HepG2 (cell line): ENCODE results near the gene ADGRD1. TPM values are rescaled to one million over a fixed set of nuclear protein-coding genes. Genes with fewer than 3 reads are reported as not detected.

Source experiments
- ATAC-seq: fragments of 200-7000 bp; cut with Tn5 transposase; 3 replicates; pipeline ENCODE4 v1.9.1; 2020; ENCODE audit warnings: mild to moderate bottlenecking, moderate library complexity
- BruUV-seq: library from RNA; stranded (reverse); fragments of 400-500 nt; replicated peaks from 2 replicates; lab custom pipeline; 2021; lab: Mats Ljungman, UMichigan
- CTCF ChIA-PET: fragments of 300-600 bp; formaldehyde crosslinking; extraction: SDS; loops from one replicate; lab custom pipeline; 2021; ENCODE audit warnings: low total read pairs, inconsistent platforms, low intra/inter-chr PET ratio; lab: Yijun Ruan, JAX
- POLR2A ChIA-PET: fragments of 350-600 bp; sonication (Branson Sonifier 250); formaldehyde crosslinking; loops from one replicate; lab custom pipeline; 2020; ENCODE audit warnings: antibody characterized with exemption, inconsistent platforms; lab: Yijun Ruan, JAX
- DNase-seq: peaks from one replicate; pipeline ENCODE4 v3.0.0-alpha.2; 2015; ENCODE audit warnings: low spot score
- FAIRE-seq: peaks from 3 replicates; lab custom pipeline; 2011; peaks lifted over from hg19 to GRCh38; lab: Jason Lieb, UNC
- H2AFZ ChIP-seq: one replicate; pipeline ENCODE4 v1.6.1; 2011; ENCODE audit warnings: low read length, inconsistent platforms
- H3K27ac ChIP-seq: fragments of 300-600 bp; 3 replicates; pipeline ENCODE4 v1.8.0; 2011; ENCODE audit warnings: mixed run types, mild to moderate bottlenecking, mixed read lengths, low read length, inconsistent platforms; ENCODE audit not compliant: insufficient read depth; ENCODE audit errors: extremely low read length
- H3K27me3 ChIP-seq, 2 experiments: fragments of 200-600 bp in 1 of 2; 2 replicates in 1 of 2; 3 replicates in 1 of 2; pipeline versions ENCODE4 v1.6.0 to v1.8.0; 2011; ENCODE audit warnings: low read length in 2 of 2, mild to moderate bottlenecking in 2 of 2, moderate library complexity in 2 of 2, inconsistent platforms in 1 of 2; ENCODE audit not compliant: insufficient read depth in 2 of 2, control insufficient read depth in 1 of 2
- H3K36me3 ChIP-seq, 2 experiments: fragments of 200-600 bp in 1 of 2; replicated peaks in 1 of 2; 2 replicates in 1 of 2; 3 replicates in 1 of 2; pipeline versions ENCODE4 v1.5.1 to v1.8.0; 2011; ENCODE audit warnings: low read length in 2 of 2, inconsistent platforms in 1 of 2; ENCODE audit not compliant: insufficient read depth in 2 of 2, control insufficient read depth in 1 of 2
- H3K4me1 ChIP-seq: 2 replicates; pipeline ENCODE4 v1.5.1; 2012; ENCODE audit warnings: low read length, inconsistent platforms; ENCODE audit not compliant: insufficient read depth
- H3K4me2 ChIP-seq: 2 replicates; pipeline ENCODE4 v1.6.0; 2011; ENCODE audit warnings: low read depth, low read length, inconsistent platforms
- H3K4me3 ChIP-seq, 3 experiments: fragments of 200-600 bp in 1 of 3; sonication (generic), shearing (Covaris generic) in 1 of 3; replicated peaks in 1 of 3; 2 replicates each; pipeline ENCODE4 v1.5.1; 2011 to 2016; ENCODE audit warnings: low read length in 3 of 3, inconsistent platforms in 2 of 3, low read depth in 2 of 3, mild to moderate bottlenecking in 2 of 3, control low read depth in 1 of 3, mixed read lengths in 1 of 3; ENCODE audit not compliant: insufficient read depth in 1 of 3
- H3K79me2 ChIP-seq: one replicate; pipeline ENCODE4 v1.6.1; 2011; ENCODE audit warnings: low read length, inconsistent platforms; ENCODE audit not compliant: insufficient read depth
- H3K9ac ChIP-seq: 2 replicates; pipeline ENCODE4 v1.6.0; 2011; ENCODE audit warnings: mild to moderate bottlenecking, low read depth, low read length, inconsistent platforms; ENCODE audit not compliant: insufficient read depth
- H3K9me3 ChIP-seq: 2 replicates; pipeline ENCODE4 v1.5.1; 2012; ENCODE audit warnings: mild to moderate bottlenecking, low read length
- H4K20me1 ChIP-seq: 2 replicates; pipeline ENCODE4 v1.6.0; 2011; ENCODE audit warnings: inconsistent platforms, mild to moderate bottlenecking, low read length, moderate library complexity; ENCODE audit not compliant: insufficient read depth
- ZFP62 ChIP-seq: sonication (generic); formaldehyde crosslinking; IDR thresholded peaks from 2 replicates; pipeline ENCODE4 v1.4.0; 2020; ENCODE audit warnings: missing genetic modification reagents
- ZNF614 ChIP-seq: IDR thresholded peaks from 2 replicates; pipeline ENCODE4 v1.6.1; 2018; ENCODE audit warnings: missing biosample characterization, missing genetic modification reagents, inconsistent platforms, borderline replicate concordance
- WGBS: methylation state at CpG from one replicate; pipeline ENCODE4 v1.1.6; 2017; ENCODE audit warnings: low lambda C conversion rate; 5-methylcytosine and 5-hydroxymethylcytosine counted together
- in situ Hi-C: cut with HindIII; loops from 2 replicates; pipeline ENCODE4 v1.10.0; 2017; ENCODE audit warnings: low pct_unique_long_range_greater_than_20kb; ENCODE audit not compliant: extremely low pct_ligation_motif_present
- intact Hi-C: fragments of 100-400 bp; cut with micrococcal nuclease; formaldehyde crosslinking; loops from one replicate; pipeline ENCODE4 v1.10.0; 2022; ENCODE audit not compliant: unreplicated experiment
- polyA plus RNA-seq, 8 experiments: library from polyadenylated mRNA; depleted of rRNA in 3 of 8; stranded (reverse) in 7 of 8; unstranded in 1 of 8; fragments of >200 nt; fragmentation: Illumina TruSeq in 4 of 8; extraction: Trizol in 4 of 8; gene quantifications; 2 replicates each; pipeline versions ENCODE4 v1.2.1 to v1.2.3, GENCODE V29; 2011 to 2016; ENCODE audit warnings: low read depth in 4 of 8, missing spikeins in 1 of 8, mixed read lengths in 1 of 8; ENCODE audit not compliant: insufficient read depth in 1 of 8
- total RNA-seq, 5 experiments: library from RNA; depleted of rRNA; stranded (reverse); fragments of >200 nt; fragmentation: Illumina TruSeq; extraction: Trizol; gene quantifications; 2 replicates each; pipeline ENCODE4 v1.2.3, GENCODE V29; 2016; ENCODE audit warnings: low read depth in 1 of 5

Gene ADGRD1
- total and polyA plus RNA-seq, 2 of the 13 experiments (the other 11 are each of a cell fraction or from before 2014, with no cell fraction given) = 0.46 to 12.4 TPM

- FAIRE-seq = no peak
These were observed 148.2 kb downstream of the ADGRD1 start for GRCh38 chr12:131101703-131102492.

DNA sequence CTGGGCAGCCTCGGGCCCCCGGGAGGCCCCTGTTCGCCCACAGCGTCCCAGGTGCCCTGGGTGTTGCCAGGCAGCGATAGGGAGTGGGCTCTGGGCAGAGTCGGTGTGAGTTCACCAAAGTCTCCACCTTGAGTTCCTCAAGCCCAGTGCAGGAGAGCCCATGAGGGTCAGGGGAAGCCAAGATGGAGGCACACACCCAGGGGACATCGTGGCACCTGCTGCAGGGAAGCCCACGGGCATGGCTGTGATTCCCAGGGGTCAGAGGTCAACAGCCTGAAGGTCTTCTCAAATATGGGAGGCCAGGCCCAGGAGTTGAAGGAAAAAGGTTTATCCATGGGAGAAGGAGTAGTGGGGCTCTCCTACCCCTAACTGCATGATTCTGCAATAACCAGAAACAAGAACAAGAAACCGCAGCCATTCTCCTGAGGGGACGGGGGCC lies 148.8 kb downstream of the ADGRD1 start:
- no peak for TF ChIP-seq ZFP62
- Histone ChIP-seq H3K36me3 (no peaks in the 10 kb centered on the region), H3K9ac (no peak overlapping the region), H3K4me1 (peaks cover 6% of the 10 kb centered on the region; the same call in 1 of the 2 replicates), H3K4me2 (no peak overlapping the region), H3K79me2 (no peaks in the 10 kb centered on the region), H3K9me3 (no peaks in the 10 kb centered on the region), H3K4me3 (no peak overlapping the region), H3K27ac (no peak overlapping the region), H3K27me3 (peaks cover 0 to 1% of the 10 kb centered on the region in 2 experiments; a peak in 1 of 5 replicates), H2AFZ (no peak overlapping the region), H4K20me1 (no peaks in the 10 kb centered on the region)
- ChIA-PET CTCF (no interaction called here), POLR2A (no interaction called here)
- 56% methylated on average over 4 of the region's 10 CpGs for WGBS
- in situ Hi-C loops = loop anchor here (10.0 to 25.0 kb wide), 2 partner anchors 352 to 735 kb away; partner anchors contain the start of gene MMP17
- no peak for FAIRE-seq
- no peak for DNase-seq
- intact Hi-C loops = loop anchor here (10.0 kb wide), 1 partner anchor 732 kb away; no protein-coding TSS in a partner anchor
- no peak for ATAC-seq
- no TSS peak for BruUV-seq

More at GRCh38 chr12:131101703-131102492, 148.2 kb downstream of the ADGRD1 start:
- peaks cover 6% of the 10 kb centered on the region; the same call in 1 of the 2 replicates for H3K4me1 ChIP-seq
- BruUV-seq = no TSS peak
- H3K4me3 ChIP-seq = no peak overlapping the region
- WGBS = 84% methylated on average over 13 of the region's 13 CpGs
- H2AFZ ChIP-seq = no peak overlapping the region
- no peaks in the 10 kb centered on the region for H3K36me3 ChIP-seq
- no peaks in the 10 kb centered on the region for H4K20me1 ChIP-seq
- intact Hi-C loops = loop anchor here (10.0 kb wide), 1 partner anchor 733 kb away; no protein-coding TSS in a partner anchor
- H3K4me2 ChIP-seq = no peak overlapping the region
- H3K9ac ChIP-seq = no peak overlapping the region
- CTCF ChIA-PET = no interaction called here
- TF ChIP-seq ZNF614 (CRISPR knock-in tag) = no peak
- H3K27ac ChIP-seq = no peak overlapping the region
- no peaks in the 10 kb centered on the region for H3K79me2 ChIP-seq
- peaks cover 0 to 1% of the 10 kb centered on the region in 2 experiments; a peak in 1 of 5 replicates for H3K27me3 ChIP-seq
- no peaks in the 10 kb centered on the region for H3K9me3 ChIP-seq
- POLR2A ChIA-PET = no interaction called here
- in situ Hi-C loops = loop anchor here (10.0 to 25.0 kb wide), 2 partner anchors 353 to 735 kb away; partner anchors contain the start of gene MMP17
- DNase-seq (no peak), ATAC-seq (no peak)
